ENCODE results near the gene PISD.

The PISD gene

GRCh38 chr22:31653944-31654343 lies 8.1 kb downstream of the PISD start:
- in situ Hi-C loops (cut with MboI; ENCODE audit: low sequenced_read_pairs): loop anchor here (25.0 kb wide), 1 partner anchor 308 kb away; no protein-coding TSS in a partner anchor

- in situ Hi-C loops (cut with MboI; ENCODE audit: low sequenced_read_pairs): loop anchor here (25.0 kb wide), 1 partner anchor 309 kb away; no protein-coding TSS in a partner anchor
Observed at GRCh38 chr22:31652911-31653684, 8.9 kb downstream of the PISD start.

- in situ Hi-C loops (cut with MboI; ENCODE audit: low sequenced_read_pairs): loop anchor here (25.0 kb wide), 1 partner anchor 310 kb away; no protein-coding TSS in a partner anchor
Observed at GRCh38 chr22:31652088-31652487, 9.9 kb downstream of the PISD start.

GRCh38 chr22:31651664-31652063 lies 10.4 kb downstream of the PISD start:
- in situ Hi-C loops (cut with MboI; ENCODE audit: low sequenced_read_pairs): loop anchor here (25.0 kb wide), 1 partner anchor 311 kb away; no protein-coding TSS in a partner anchor

- in situ Hi-C loops (cut with MboI; ENCODE audit: low sequenced_read_pairs): loop anchor here (25.0 kb wide), 1 partner anchor 312 kb away; no protein-coding TSS in a partner anchor
Observed at GRCh38 chr22:31650391-31650790, 11.6 kb downstream of the PISD start.

- in situ Hi-C loops (cut with MboI; ENCODE audit: low sequenced_read_pairs): no loop called here
Observed at GRCh38 chr22:31647523-31648320, 14.3 kb downstream of the PISD start.

GRCh38 chr22:31647066-31647465 lies 14.9 kb downstream of the PISD start:
- in situ Hi-C loops (cut with MboI; ENCODE audit: low sequenced_read_pairs): no loop called here

GRCh38 chr22:31646186-31647019 lies 15.6 kb downstream of the PISD start:
- in situ Hi-C loops (cut with MboI; ENCODE audit: low sequenced_read_pairs): no loop called here

- in situ Hi-C loops (cut with MboI; ENCODE audit: low sequenced_read_pairs): no loop called here
Observed at GRCh38 chr22:31639436-31640039, 22.5 kb downstream of the PISD start.

- in situ Hi-C loops (cut with MboI; ENCODE audit: low sequenced_read_pairs): no loop called here
Observed at GRCh38 chr22:31637891-31638618, 24.0 kb downstream of the PISD start.

- in situ Hi-C loops (cut with MboI; ENCODE audit: low sequenced_read_pairs): no loop called here
Observed at GRCh38 chr22:31637447-31637890, 24.5 kb downstream of the PISD start.

GRCh38 chr22:31635638-31636306 lies 26.2 kb downstream of the PISD start:
- in situ Hi-C loops (cut with MboI; ENCODE audit: low sequenced_read_pairs): no loop called here

GRCh38 chr22:31631436-31631835 lies 30.6 kb downstream of the PISD start:
- in situ Hi-C loops (cut with MboI; ENCODE audit: low sequenced_read_pairs): no loop called here

- in situ Hi-C loops (cut with MboI; ENCODE audit: low sequenced_read_pairs): no loop called here
Observed at GRCh38 chr22:31630331-31631329, 31.4 kb downstream of the PISD start.

- in situ Hi-C loops (cut with MboI; ENCODE audit: low sequenced_read_pairs): no loop called here
Observed at GRCh38 chr22:31629741-31630184, 32.3 kb downstream of the PISD start.

- in situ Hi-C loops (cut with MboI; ENCODE audit: low sequenced_read_pairs): no loop called here
Observed at GRCh38 chr22:31628969-31629708, 32.9 kb downstream of the PISD start.

- in situ Hi-C loops (cut with MboI; ENCODE audit: low sequenced_read_pairs): no loop called here
Observed at GRCh38 chr22:31628362-31628761, 33.7 kb downstream of the PISD start.
